Neuronal stem cell (in vitro differentiated cells): ENCODE results near the gene EEF1G.

Experiments
- DNase-seq: peaks from one replicate; pipeline ENCODE4 v3.0.0-alpha.2; 2013; ENCODE audit warnings: low spot score
- H2AFZ ChIP-seq: one replicate; pipeline ENCODE4 v1.6.1; 2013; ENCODE audit warnings: mild to moderate bottlenecking, low read length, inconsistent platforms
- H2AK5ac ChIP-seq: 2 replicates; pipeline ENCODE4 v1.6.1; 2013; ENCODE audit warnings: low read depth, mild to moderate bottlenecking, inconsistent platforms, low read length, moderate library complexity, mixed read lengths
- H2BK120ac ChIP-seq: 2 replicates; pipeline ENCODE4 v1.6.1; 2013; ENCODE audit warnings: low read depth, mild to moderate bottlenecking, inconsistent platforms, low read length, moderate library complexity, mixed read lengths
- H2BK12ac ChIP-seq: one replicate; pipeline ENCODE4 v1.6.1; 2013; ENCODE audit warnings: low read length, inconsistent platforms
- H2BK15ac ChIP-seq: 2 replicates; pipeline ENCODE4 v1.6.1; 2013; ENCODE audit warnings: mild to moderate bottlenecking, low read length, inconsistent platforms, mixed read lengths
- H2BK5ac ChIP-seq: one replicate; pipeline ENCODE4 v1.6.1; 2013; ENCODE audit warnings: inconsistent platforms, mild to moderate bottlenecking, low read length, moderate library complexity
- H3K14ac ChIP-seq: one replicate; pipeline ENCODE4 v1.6.1; 2013; ENCODE audit warnings: low read length, inconsistent platforms
- H3K18ac ChIP-seq: 2 replicates; pipeline ENCODE4 v1.6.1; 2013; ENCODE audit warnings: low read length, inconsistent platforms
- H3K23ac ChIP-seq: 2 replicates; pipeline ENCODE4 v1.6.1; 2013; ENCODE audit warnings: low read depth, mild to moderate bottlenecking, mixed read lengths, low read length, inconsistent platforms; ENCODE audit not compliant: poor library complexity
- H3K27ac ChIP-seq: replicated peaks from 3 replicates; pipeline ENCODE4 v1.5.1; 2013; ENCODE audit warnings: low read length, inconsistent platforms
- H3K27me3 ChIP-seq, 3 experiments: 2 replicates each; pipeline ENCODE4 v1.6.1; 2013; ENCODE audit warnings: low read length in 3 of 3, mild to moderate bottlenecking in 2 of 3, inconsistent platforms in 1 of 3, low read depth in 1 of 3, mixed read lengths in 1 of 3, moderate library complexity in 1 of 3; ENCODE audit not compliant: control insufficient read depth in 3 of 3, insufficient read depth in 3 of 3
- H3K36me3 ChIP-seq, 2 donors: replicated peaks in 1 of 2; 2 replicates each; pipeline ENCODE4 v1.6.1; 2013; ENCODE audit warnings: low read length in 2 of 2; ENCODE audit not compliant: control insufficient read depth in 2 of 2, insufficient read depth in 2 of 2
- H3K4ac ChIP-seq: 2 replicates; pipeline ENCODE4 v1.6.1; 2013; ENCODE audit warnings: inconsistent platforms, mild to moderate bottlenecking, low read length, moderate library complexity
- H3K4me1 ChIP-seq, 2 donors: 1 replicate in 1 of 2; 2 replicates in 1 of 2; pipeline ENCODE4 v1.6.1; 2013; ENCODE audit warnings: low read length in 2 of 2, low read depth in 1 of 2; ENCODE audit not compliant: control insufficient read depth in 2 of 2, insufficient read depth in 1 of 2
- H3K4me2 ChIP-seq: one replicate; pipeline ENCODE4 v1.6.1; 2013; ENCODE audit warnings: mild to moderate bottlenecking, low read length, inconsistent platforms; ENCODE audit not compliant: insufficient read depth, poor library complexity, severe bottlenecking
- H3K4me3 ChIP-seq, 2 donors: 2 replicates each; pipeline ENCODE4 v1.5.1; 2013; ENCODE audit warnings: low read length in 2 of 2, mild to moderate bottlenecking in 2 of 2, inconsistent platforms in 1 of 2, moderate library complexity in 1 of 2
- H3K79me1 ChIP-seq: one replicate; pipeline ENCODE4 v1.6.1; 2013; ENCODE audit warnings: low read depth, mild to moderate bottlenecking, inconsistent platforms, low read length, moderate library complexity
- H3K9ac ChIP-seq: one replicate; pipeline ENCODE4 v1.6.1; 2013; ENCODE audit warnings: mild to moderate bottlenecking, low read depth, low read length, inconsistent platforms; ENCODE audit not compliant: poor library complexity
- H3K9me3 ChIP-seq, 2 donors: replicated peaks in 1 of 2; 2 replicates each; pipeline versions ENCODE3 to v1.6.1; 2013; ENCODE audit warnings: low read length in 2 of 2, mild to moderate bottlenecking in 2 of 2, inconsistent platforms in 1 of 2, low read depth in 1 of 2, mixed read lengths in 1 of 2, moderate library complexity in 1 of 2; ENCODE audit not compliant: control insufficient read depth in 2 of 2, insufficient read depth in 1 of 2
- H4K8ac ChIP-seq: one replicate; pipeline ENCODE4 v1.6.1; 2013; ENCODE audit warnings: low read depth, mild to moderate bottlenecking, inconsistent platforms, low read length, moderate library complexity
- H4K91ac ChIP-seq: one replicate; pipeline ENCODE4 v1.6.1; 2013; ENCODE audit warnings: low read length, low read depth, mild to moderate bottlenecking, inconsistent platforms; ENCODE audit not compliant: poor library complexity
- WGBS, 2 donors: extraction: QIAGEN DNeasy Blood & Tissue Kit; methylation state at CpG; one replicate each; pipeline ENCODE4 v1.1.7; 2013; ENCODE audit warnings: missing lambda C conversion rate in 2 of 2, mixed read lengths in 1 of 2; ENCODE audit not compliant: insufficient read length in 2 of 2, insufficient replicate concordance in 1 of 2; ENCODE audit errors: extremely low coverage in 2 of 2; 5-methylcytosine and 5-hydroxymethylcytosine counted together

EEF1G gene

GRCh38 chr11:62575837-62576236 is 2.1 kb upstream of the EEF1G start:
- Histone ChIP-seq H4K91ac (no peak overlapping the region), H3K9ac (no peak overlapping the region), H2AK5ac (no peak overlapping the region), H3K23ac (no peak overlapping the region), H3K79me1 (peaks cover 10% of the 10 kb centered on the region), H3K27me3 (no peaks in the 10 kb centered on the region), H2BK12ac (no peak overlapping the region), H2BK15ac (no peak overlapping the region), H3K14ac (no peak overlapping the region), H3K36me3 (peaks cover 34 to 80% of the 10 kb centered on the region in 2 donors), H3K9me3 (no peaks in the 10 kb centered on the region), H3K4ac (no peak overlapping the region), H3K4me3 (no peak overlapping the region), H2AFZ (no peak overlapping the region), H3K4me2 (no peak overlapping the region), H2BK5ac (no peak overlapping the region), H2BK120ac (no peak overlapping the region), H4K8ac (no peak overlapping the region), H3K4me1 (peaks cover 7 to 15% of the 10 kb centered on the region in 2 donors), H3K18ac (no peak overlapping the region), H3K27ac (no peak overlapping the region)
- no CpG with 5 or more reads among the region's 14 CpGs for WGBS, 2 donors
- DNase-seq: no peak

- H3K79me1 ChIP-seq: peaks cover 10% of the 10 kb centered on the region
- no peak overlapping the region for H4K91ac ChIP-seq
- peaks cover 7 to 15% of the 10 kb centered on the region in 2 donors for H3K4me1 ChIP-seq
- peaks cover 40 to 84% of the 10 kb centered on the region in 2 donors for H3K36me3 ChIP-seq
- H2BK12ac ChIP-seq: peak overlapping the region; percentile 35
- no peak overlapping the region for H2AFZ ChIP-seq
- no peak overlapping the region for H3K4ac ChIP-seq
- no peak overlapping the region for H3K18ac ChIP-seq
- no peak overlapping the region for H3K27ac ChIP-seq
- H3K4me2 ChIP-seq: no peak overlapping the region
- no peaks in the 10 kb centered on the region for H3K27me3 ChIP-seq
- H4K8ac ChIP-seq: peak overlapping the region; percentile 95
- H3K23ac ChIP-seq: no peak overlapping the region
- H3K4me3 ChIP-seq: peak overlapping the region in 1 of 2 donors; percentile 94
- no CpG with 5 or more reads among the region's 17 CpGs for WGBS, 2 donors
- no peaks in the 10 kb centered on the region for H3K9me3 ChIP-seq
- no peak overlapping the region for H2BK5ac ChIP-seq
- H2BK15ac ChIP-seq: no peak overlapping the region
- no peak overlapping the region for H2AK5ac ChIP-seq
- no peak overlapping the region for H2BK120ac ChIP-seq
- peak overlapping the region; percentile 34 for H3K9ac ChIP-seq
- peak overlapping the region; percentile 86 for H3K14ac ChIP-seq
- no peak for DNase-seq
These were observed 1.5 kb upstream of the EEF1G start for GRCh38 chr11:62575156-62575555.

GRCh38 chr11:62574363-62575071 is 826 bp upstream of the EEF1G start:
- Histone ChIP-seq H3K27me3 (no peaks in the 10 kb centered on the region), H2BK120ac (no peak overlapping the region), H3K4me3 (peak overlapping the region; percentile 84 to 94), H2BK15ac (no peak overlapping the region), H3K4me1 (peaks cover 7 to 15% of the 10 kb centered on the region in 2 donors), H3K36me3 (peaks cover 42 to 84% of the 10 kb centered on the region in 2 donors), H2BK5ac (no peak overlapping the region), H3K23ac (no peak overlapping the region), H2AK5ac (no peak overlapping the region), H3K79me1 (peaks cover 10% of the 10 kb centered on the region), H4K8ac (peak overlapping the region; percentile 24), H3K18ac (peak overlapping the region; percentile 66), H3K9me3 (no peaks in the 10 kb centered on the region), H4K91ac (peak overlapping the region; percentile 47), H3K14ac (no peak overlapping the region), H3K27ac (peak overlapping the region; percentile 42), H3K4me2 (peak overlapping the region; percentile 83), H3K4ac (no peak overlapping the region), H3K9ac (peak overlapping the region; percentile 82), H2BK12ac (no peak overlapping the region), H2AFZ (peak overlapping the region; percentile 91)
- DNase-seq: no peak
- WGBS, 2 donors: no CpG with 5 or more reads among the region's 33 CpGs

DNA sequence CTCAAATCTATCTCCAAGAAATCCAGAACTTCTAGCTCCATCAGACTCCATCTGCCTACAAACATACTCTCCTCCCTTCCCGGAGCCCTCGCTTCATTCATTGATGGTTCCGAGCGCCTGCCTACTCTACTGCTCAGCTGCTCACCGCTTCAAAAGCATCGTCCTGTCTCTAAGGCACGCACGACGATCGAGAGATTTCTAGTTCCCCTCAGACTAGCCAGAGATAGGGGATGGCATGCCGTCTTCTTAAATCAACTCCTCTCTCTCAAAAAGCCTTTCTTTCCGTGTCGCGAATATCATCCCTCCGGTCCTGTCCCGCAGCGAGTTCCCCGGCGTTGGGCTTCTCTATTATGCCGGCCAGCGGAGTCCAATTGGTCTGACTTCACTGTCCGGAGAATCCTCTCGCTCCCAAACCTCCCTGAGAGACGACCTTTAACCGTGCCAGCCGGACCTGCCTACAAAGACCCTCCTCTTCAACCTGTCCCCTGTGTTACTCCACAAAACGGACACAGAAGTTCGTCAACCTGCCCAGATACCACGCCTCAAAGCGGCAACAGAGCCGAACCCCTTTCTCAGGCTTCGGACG is 592 bp downstream of the EEF1G start:
- H3K4me2 ChIP-seq: peak overlapping the region; percentile 78
- H3K4me3 ChIP-seq: peak overlapping the region; percentile 91 to 94
- peak overlapping the region; percentile 93 for H3K9ac ChIP-seq
- no peak overlapping the region for H4K8ac ChIP-seq
- no peaks in the 10 kb centered on the region for H3K27me3 ChIP-seq
- H3K9me3 ChIP-seq: no peaks in the 10 kb centered on the region
- peaks cover 36 to 84% of the 10 kb centered on the region in 2 donors for H3K36me3 ChIP-seq
- H3K4ac ChIP-seq: no peak overlapping the region
- no peak overlapping the region for H2BK15ac ChIP-seq
- H2BK5ac ChIP-seq: peak overlapping the region; percentile 69
- no peak overlapping the region for H4K91ac ChIP-seq
- DNase-seq: no peak
- peaks cover 7 to 15% of the 10 kb centered on the region in 2 donors for H3K4me1 ChIP-seq
- H3K79me1 ChIP-seq: peaks cover 10% of the 10 kb centered on the region
- H2BK12ac ChIP-seq: no peak overlapping the region
- peak overlapping the region; percentile 67 for H3K14ac ChIP-seq
- H3K18ac ChIP-seq: peak overlapping the region; percentile 94
- WGBS, 2 donors: no CpG with 5 or more reads among the region's 33 CpGs
- peak overlapping the region; percentile 80 for H2AFZ ChIP-seq
- H3K27ac ChIP-seq: peak overlapping the region; percentile 33
- H3K23ac ChIP-seq: peak overlapping the region; percentile 15
- H2AK5ac ChIP-seq: peak overlapping the region; percentile 77
- no peak overlapping the region for H2BK120ac ChIP-seq
